Esophagus muscularis mucosa (tissue), 4 donors: Measurements from ENCODE around the gene RALY. TPM values are rescaled to one million over a fixed set of nuclear protein-coding genes. Genes with fewer than 3 reads are reported as not detected.

ENCODE experiments used
- DNase-seq: peaks from one replicate; pipeline ENCODE4 v3.0.0-alpha.2; 2017; ENCODE audit errors: extremely low spot score
- H3K27ac ChIP-seq, 4 donors: fragments of 200-600 bp; sonication (generic); replicated peaks in 1 of 4; 1 replicate in 3 of 4; 2 replicates in 1 of 4; pipeline ENCODE4 v1.5.1; 2016 to 2019; ENCODE audit warnings: mild to moderate bottlenecking in 1 of 4
- H3K27me3 ChIP-seq, 4 donors: fragments of 200-600 bp; sonication (generic); one replicate each; pipeline versions ENCODE4 v1.5.1 to v1.6.0; 2016 to 2019
- H3K36me3 ChIP-seq, 4 donors: fragments of 200-600 bp; sonication (generic); one replicate each; pipeline ENCODE4 v1.5.1; 2016 to 2019
- H3K4me1 ChIP-seq, 4 donors: fragments of 200-600 bp; sonication (generic); one replicate each; pipeline ENCODE4 v1.5.1; 2016 to 2019
- H3K4me3 ChIP-seq, 4 donors: fragments of 200-600 bp; sonication (generic); 1 replicate in 2 of 4; 2 replicates in 2 of 4; pipeline ENCODE4 v1.5.1; 2016 to 2019; ENCODE audit warnings: mild to moderate bottlenecking in 4 of 4, moderate library complexity in 1 of 4
- H3K9me3 ChIP-seq, 4 donors: fragments of 200-600 bp; sonication (generic); 1 replicate in 3 of 4; 2 replicates in 1 of 4; pipeline ENCODE4 v1.5.1; 2016 to 2019
- CTCF ChIP-seq, 3 experiments: fragments of 200-600 bp in 2 of 3; fragments of 450-650 bp in 1 of 3; sonication (generic) in 2 of 3; IDR thresholded peaks; one replicate each; pipeline ENCODE4 v1.5.1; 2017 to 2019; ENCODE audit warnings: antibody characterized with exemption in 3 of 3, mild to moderate bottlenecking in 2 of 3, moderate library complexity in 1 of 3
- EP300 ChIP-seq: sonication (generic); formaldehyde crosslinking; IDR thresholded peaks from one replicate; pipeline ENCODE4 v1.6.1; 2017; ENCODE audit warnings: antibody characterized with exemption
- POLR2A ChIP-seq: fragments of 450-650 bp; IDR thresholded peaks from one replicate; pipeline ENCODE4 v1.6.1; 2017; ENCODE audit warnings: antibody characterized with exemption, moderate library complexity, mild to moderate bottlenecking, low read depth
- POLR2AphosphoS5 ChIP-seq, 2 donors: sonication (generic); formaldehyde crosslinking; IDR thresholded peaks; one replicate each; pipeline ENCODE4 v1.6.1; 2017; ENCODE audit warnings: antibody characterized with exemption in 2 of 2
- WGBS: methylation state at CpG from one replicate; pipeline ENCODE4 v1.1.5; 2018; 5-methylcytosine and 5-hydroxymethylcytosine counted together
- intact Hi-C: fragments of 100-400 bp; cut with DNase I; formaldehyde crosslinking; loops from one replicate; pipeline ENCODE4 v1.15.1; 2023
- total RNA-seq, 4 donors: library from RNA; depleted of rRNA; stranded (reverse); fragments of >200 nt; gene quantifications; one replicate each; pipeline versions ENCODE4 v1.1.0 to v1.2.1, GENCODE V29; 2016

Gene RALY
- total RNA-seq, 4 donors from 2014 or later: 114 to 121 (median 117) TPM

DNA sequence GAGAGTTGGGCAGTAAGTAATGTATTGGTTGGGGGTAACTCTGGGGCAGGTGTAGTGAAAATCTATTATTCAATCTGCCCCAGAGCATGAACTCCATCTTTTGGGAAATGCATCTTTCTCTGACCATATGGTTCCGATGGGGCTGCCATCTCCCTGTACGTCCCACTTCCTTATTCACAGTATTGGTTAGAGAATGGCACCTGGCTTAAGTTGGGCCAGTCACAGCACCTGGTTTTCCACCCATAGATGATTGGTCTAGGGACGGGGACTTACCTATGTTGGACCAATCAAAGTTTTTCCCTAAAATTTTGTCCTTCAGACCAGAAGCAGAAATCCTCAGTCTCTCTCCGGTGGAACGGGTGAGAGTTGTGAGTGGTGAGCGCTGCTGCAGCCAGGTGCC is 2.2 kb upstream of the RALY start:
- H3K9me3 ChIP-seq: no peaks in the 10 kb centered on the region
- 93% methylated on average over 6 of the region's 6 CpGs for WGBS
- H3K4me3 ChIP-seq: no peak overlapping the region
- intact Hi-C loops: loop anchor here (5.0 kb wide), 1 partner anchor 76 kb away; no protein-coding TSS in a partner anchor
- TF ChIP-seq EP300 (no peak), POLR2AphosphoS5 (IDR thresholded peaks at IDR 0.05) (no peak), POLR2A (no peak), CTCF (IDR thresholded peaks at IDR 0.05) (no peak)
- peaks cover 24 to 35% (median 32%) of the 10 kb centered on the region in 4 donors for H3K4me1 ChIP-seq
- no peak overlapping the region for H3K27ac ChIP-seq
- no peaks in the 10 kb centered on the region for H3K27me3 ChIP-seq
- H3K36me3 ChIP-seq: no peaks in the 10 kb centered on the region
- DNase-seq: no peak

DNA sequence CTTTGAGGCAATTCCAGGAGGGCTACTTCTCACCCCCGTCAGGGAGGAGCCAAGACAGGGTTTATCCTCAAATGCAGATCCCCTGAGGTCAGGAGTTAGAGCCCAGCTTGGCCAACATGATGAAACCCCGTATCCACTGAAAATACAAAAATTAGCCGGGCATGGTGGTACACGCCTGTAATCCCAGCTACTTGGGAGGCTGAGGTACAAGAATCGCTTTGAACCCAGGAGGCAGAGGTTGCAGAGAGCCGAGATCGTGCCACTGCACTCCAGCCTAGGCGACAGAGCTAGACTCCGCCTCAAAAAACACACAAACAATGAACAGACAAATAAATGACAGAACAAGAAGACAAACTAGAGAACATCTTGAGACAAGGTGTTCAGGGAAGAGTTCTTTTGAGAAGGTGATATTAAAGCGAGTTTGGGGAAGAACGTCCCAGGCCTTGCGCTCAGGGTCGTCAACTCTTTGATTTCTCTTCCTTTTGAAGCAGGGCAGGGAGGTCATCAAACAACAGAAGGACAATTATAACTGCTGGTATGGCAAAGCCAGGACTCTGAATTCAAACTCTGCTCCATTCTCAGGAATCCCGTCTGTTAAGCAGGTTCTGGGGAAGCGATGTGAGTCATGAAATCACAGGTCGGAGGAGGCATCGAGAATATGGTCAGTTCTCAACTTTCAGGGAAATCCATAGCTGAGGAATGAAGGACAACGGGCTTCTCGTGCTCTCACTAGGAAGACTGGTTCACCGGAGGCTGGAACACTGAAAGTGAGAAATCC is 1.4 kb upstream of the RALY start:
- Histone ChIP-seq H3K27ac (peak overlapping the region; percentile 98 to 99 (median 99)), H3K27me3 (no peaks in the 10 kb centered on the region), H3K4me1 (peaks cover 32 to 44% (median 40%) of the 10 kb centered on the region in 4 donors), H3K9me3 (no peaks in the 10 kb centered on the region), H3K4me3 (peak overlapping the region; percentile 89 to 96 (median 94)), H3K36me3 (no peaks in the 10 kb centered on the region)
- no peak for TF ChIP-seq POLR2A
- TF ChIP-seq CTCF (IDR thresholded peaks at IDR 0.05): no peak
- TF ChIP-seq POLR2AphosphoS5 (IDR thresholded peaks at IDR 0.05): no peak
- TF ChIP-seq EP300: no peak
- no peak for DNase-seq
- 49% methylated on average over 20 of the region's 20 CpGs for WGBS
- intact Hi-C loops: loop anchor here (5.0 kb wide), 1 partner anchor 75 kb away; no protein-coding TSS in a partner anchor

DNA sequence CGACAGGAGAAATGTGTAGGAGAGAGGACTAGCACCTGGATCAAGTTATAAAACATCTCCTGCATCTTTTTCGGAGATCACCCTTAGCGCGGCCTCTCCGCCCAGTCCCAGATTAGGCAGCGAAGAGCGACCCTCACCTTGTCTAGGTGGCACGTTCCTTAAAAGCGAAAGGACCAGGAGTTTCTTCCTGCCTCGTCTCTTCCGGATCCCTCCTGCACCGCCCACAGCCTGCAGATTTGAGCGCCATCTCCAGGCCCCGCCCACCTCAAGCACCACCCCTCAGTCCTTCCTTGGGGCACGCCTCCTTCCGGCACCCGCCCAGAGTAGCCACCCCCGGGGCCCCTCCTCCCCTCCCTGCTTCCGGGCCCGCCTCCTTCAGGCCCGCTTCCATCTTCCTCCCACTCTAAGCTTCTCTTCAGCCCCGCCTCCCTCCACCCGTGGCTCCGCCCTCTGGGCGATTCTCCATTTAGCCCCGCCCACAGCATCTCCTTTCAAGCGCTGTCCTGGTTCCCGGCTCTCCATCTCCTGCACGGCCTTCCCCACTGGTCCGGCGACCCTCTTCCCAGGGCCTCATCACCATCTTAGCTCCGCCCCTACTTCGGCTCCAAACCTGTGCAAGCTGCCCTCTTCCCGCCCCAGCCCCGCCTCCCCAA is 662 bp upstream of the RALY start:
- WGBS: under 1% methylated on average over 31 of the region's 35 CpGs
- intact Hi-C loops: loop anchor here (5.0 kb wide), 1 partner anchor 74 kb away; no protein-coding TSS in a partner anchor

DNA sequence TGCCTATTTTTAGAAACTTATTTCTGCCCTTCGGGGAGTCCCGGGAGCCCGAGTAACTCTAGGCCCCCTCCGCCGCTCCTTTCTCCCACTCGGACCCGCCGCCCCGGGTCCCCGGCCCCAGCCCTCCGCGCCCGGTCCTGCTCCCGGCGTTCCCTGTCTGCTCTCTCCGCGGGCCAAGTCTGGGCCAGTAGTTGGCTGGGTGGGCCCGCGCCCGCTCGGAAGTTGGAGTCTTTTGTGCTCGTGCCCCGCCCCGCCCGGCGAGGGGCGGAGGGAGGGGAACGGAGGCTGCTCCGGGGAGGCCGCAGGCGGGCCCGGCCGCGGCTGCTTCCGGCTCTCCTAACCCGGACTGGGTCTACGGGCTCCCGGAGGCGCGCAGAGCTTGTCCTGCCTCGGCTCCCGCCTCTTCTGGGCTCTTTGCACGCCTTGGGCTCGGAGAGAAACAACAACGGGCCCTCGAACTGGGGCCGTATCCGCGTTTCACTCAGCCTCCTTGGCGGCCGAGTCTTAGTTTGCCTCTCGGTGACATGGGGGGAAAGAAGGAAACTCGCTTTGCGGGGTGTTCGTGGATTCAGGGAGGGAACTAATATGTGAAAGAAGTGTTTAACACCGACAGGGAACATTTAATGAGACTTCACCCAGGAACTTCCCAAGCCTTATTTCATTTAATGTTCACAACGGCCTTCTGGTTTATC is 657 bp downstream of the RALY start:
- TF ChIP-seq POLR2A (no peak), CTCF (IDR thresholded peaks at IDR 0.05) (no peak), POLR2AphosphoS5 (IDR thresholded peaks at IDR 0.05) (peak in 1 of 2 donors; percentile 71), EP300 (no peak)
- no peaks in the 10 kb centered on the region for H3K27me3 ChIP-seq
- no peaks in the 10 kb centered on the region for H3K36me3 ChIP-seq
- H3K4me3 ChIP-seq: peak overlapping the region; percentile 89 to 96 (median 94)
- H3K27ac ChIP-seq: peak overlapping the region; percentile 98 to 99 (median 99)
- peak; percentile 95 for DNase-seq
- intact Hi-C loops: loop anchor here (5.0 kb wide), 1 partner anchor 73 kb away; no protein-coding TSS in a partner anchor
- H3K4me1 ChIP-seq: peaks cover 52 to 64% (median 60%) of the 10 kb centered on the region in 4 donors
- H3K9me3 ChIP-seq: no peaks in the 10 kb centered on the region
- 0% methylated on average over 13 of the region's 57 CpGs for WGBS

More for the DNA sequence above, 662 bp upstream of the RALY start:
- no peaks in the 10 kb centered on the region for H3K9me3 ChIP-seq
- H3K36me3 ChIP-seq: no peaks in the 10 kb centered on the region
- peaks cover 39 to 51% (median 47%) of the 10 kb centered on the region in 4 donors for H3K4me1 ChIP-seq
- H3K4me3 ChIP-seq: peak overlapping the region; percentile 89 to 96 (median 94)
- DNase-seq: peak; percentile 100
- H3K27ac ChIP-seq: peak overlapping the region; percentile 98 to 99 (median 99)
- TF ChIP-seq POLR2AphosphoS5 (IDR thresholded peaks at IDR 0.05) (peak; percentile 81 to 88), POLR2A (no peak)
- no peaks in the 10 kb centered on the region for H3K27me3 ChIP-seq
